ENCODE data around the gene POSTN.

POSTN gene

GRCh38 chr13:37598597-37598996 lies at the start of gene POSTN:
POSTN (minus strand) TSS chr13:37598768; CDS start chr13:37598726, 42 bp downstream.
- DNase-seq = no peak

- DNase-seq = no peak
Observed at GRCh38 chr13:37647031-37647650, 48.6 kb upstream of the POSTN start.

GRCh38 chr13:37646531-37646930 lies 48.0 kb upstream of the POSTN start:
- no peak for DNase-seq

- DNase-seq = no peak
Observed at GRCh38 chr13:37645181-37645740, 46.7 kb upstream of the POSTN start.

GRCh38 chr13:37641391-37641790 lies 42.8 kb upstream of the POSTN start:
- no peak for DNase-seq

- no peak for DNase-seq
Observed at GRCh38 chr13:37640499-37640898, 41.9 kb upstream of the POSTN start.

- DNase-seq = no peak
Observed at GRCh38 chr13:37636701-37637100, 38.1 kb upstream of the POSTN start.

- no peak for DNase-seq
Observed at GRCh38 chr13:37632294-37632693, 33.7 kb upstream of the POSTN start.

GRCh38 chr13:37627428-37627827 lies 28.9 kb upstream of the POSTN start:
- DNase-seq = no peak

GRCh38 chr13:37621811-37622361 lies 23.3 kb upstream of the POSTN start:
- DNase-seq = no peak

- DNase-seq = no peak
Observed at GRCh38 chr13:37618554-37618953, 20.0 kb upstream of the POSTN start.

- DNase-seq = no peak
Observed at GRCh38 chr13:37617173-37617572, 18.6 kb upstream of the POSTN start.

GRCh38 chr13:37616131-37616530 lies 17.6 kb upstream of the POSTN start:
- DNase-seq = no peak

- DNase-seq = no peak
Observed at GRCh38 chr13:37615276-37615675, 16.7 kb upstream of the POSTN start.

GRCh38 chr13:37613638-37614037 lies 15.1 kb upstream of the POSTN start:
- no peak for DNase-seq

- no peak for DNase-seq
Observed at GRCh38 chr13:37613236-37613635, 14.7 kb upstream of the POSTN start.

GRCh38 chr13:37608750-37609339 lies 10.3 kb upstream of the POSTN start:
- DNase-seq = no peak

GRCh38 chr13:37602733-37603381 lies 4.3 kb upstream of the POSTN start:
- no peak for DNase-seq

GRCh38 chr13:37601648-37602440 lies 3.3 kb upstream of the POSTN start:
- no peak for DNase-seq

GRCh38 chr13:37599519-37599918 lies 951 bp upstream of the POSTN start:
- no peak for DNase-seq

- no peak for DNase-seq
Observed at GRCh38 chr13:37597477-37598025, 1.0 kb downstream of the POSTN start.

GRCh38 chr13:37596805-37597204 lies 1.8 kb downstream of the POSTN start:
- DNase-seq = no peak

GRCh38 chr13:37595162-37595561 lies 3.4 kb downstream of the POSTN start:
- DNase-seq = no peak
